Measurements from ENCODE around the gene HOXB3.
A peak's percentile ranks its signal among the peaks of the same experiment; 100 is the strongest.

HOXB3 gene

GRCh38 chr17:48612456-48612853 lies 22.4 kb upstream of the HOXB3 start:
- ChIA-PET POLR2A (no interaction called here), CTCF (interaction anchor here (0.6 to 4.6 kb wide), 16 partner anchors 9 to 1536 kb away, joined by 3 to 31 read pairs (median 4); partner anchors contain the start of genes HOXB5 and HOXB9)
- DNase-seq (ENCODE audit: extremely low spot score), result no peak
- TF ChIP-seq CTCF (IDR thresholded peaks at IDR 0.05; ENCODE audit: control extremely low read depth, extremely low read depth, low read depth, missing control alignments), result no peak

- no peak for DNase-seq (ENCODE audit: extremely low spot score)
- CTCF ChIA-PET, result interaction anchor here (1.6 to 2.6 kb wide), 2 partner anchors 10 to 24 kb away, joined by 10 to 11 read pairs; no protein-coding TSS in a partner anchor
- POLR2A ChIA-PET, result no interaction called here
- no peak for TF ChIP-seq CTCF (IDR thresholded peaks at IDR 0.05; ENCODE audit: control extremely low read depth, extremely low read depth, low read depth, missing control alignments)
These were observed 21.8 kb upstream of the HOXB3 start for GRCh38 chr17:48611681-48612455.

- no peak for DNase-seq (ENCODE audit: extremely low spot score)
- POLR2A ChIA-PET, result no interaction called here
- TF ChIP-seq CTCF (IDR thresholded peaks at IDR 0.05; ENCODE audit: control extremely low read depth, extremely low read depth, low read depth, missing control alignments), result no peak
- CTCF ChIA-PET, result no interaction called here
These were observed 21.2 kb upstream of the HOXB3 start for GRCh38 chr17:48611213-48611612.

GRCh38 chr17:48610282-48611211 lies 20.5 kb upstream of the HOXB3 start, which contains the start of gene HOXB7:
TSS of gene HOXB7 (minus strand) at chr17:48611017. CDS start at chr17:48610918, 99 bp downstream.
- no peak for TF ChIP-seq CTCF (IDR thresholded peaks at IDR 0.05; ENCODE audit: control extremely low read depth, extremely low read depth, low read depth, missing control alignments)
- CTCF ChIA-PET, result interaction anchor here (0.7 to 1.7 kb wide), 5 partner anchors 9 to 584 kb away, joined by 3 to 7 read pairs (median 5); no protein-coding TSS in a partner anchor
- POLR2A ChIA-PET, result no interaction called here
- DNase-seq (ENCODE audit: extremely low spot score), result peak; percentile 81

GRCh38 chr17:48609759-48610281 lies 19.8 kb upstream of the HOXB3 start:
- no peak for DNase-seq (ENCODE audit: extremely low spot score)
- CTCF ChIA-PET, result interaction anchor here (0.7 to 1.7 kb wide), 5 partner anchors 8 to 583 kb away, joined by 3 to 7 read pairs (median 5); no protein-coding TSS in a partner anchor
- TF ChIP-seq CTCF (IDR thresholded peaks at IDR 0.05; ENCODE audit: control extremely low read depth, extremely low read depth, low read depth, missing control alignments), result no peak
- POLR2A ChIA-PET, result no interaction called here

GRCh38 chr17:48609033-48609432 lies 19.0 kb upstream of the HOXB3 start:
- no peak for TF ChIP-seq CTCF (IDR thresholded peaks at IDR 0.05; ENCODE audit: control extremely low read depth, extremely low read depth, low read depth, missing control alignments)
- no peak for DNase-seq (ENCODE audit: extremely low spot score)
- ChIA-PET POLR2A (no interaction called here), CTCF (interaction anchor here (0.8 to 1.7 kb wide), 7 partner anchors 8 to 582 kb away, joined by 3 to 7 read pairs (median 4); no protein-coding TSS in a partner anchor)
